ENCODE data around the gene CAVIN1.

CAVIN1 gene

Small RNAs within 50 kb of the gene (small RNA-seq; reads per million reads assigned to genes)
- 0 reads per million in 2 experiments for gene RNU7-97P

Measured in SK-N-DZ (cell line).